A549 treated with RU486 at 1 μM for 4 hours (cell line): ENCODE data around the gene DEFB119. TPM values are rescaled to one million over a fixed set of nuclear protein-coding genes. Genes with fewer than 3 reads are reported as not detected.

ENCODE experiments used
- total RNA-seq: library from RNA; stranded (reverse); fragments of 200-300 nt; extraction: Qiagen RNA extraction; gene quantifications from 5 replicates; pipeline ENCODE4 v1.2.3, GENCODE V29; 2022; ENCODE audit warnings: low read depth

DEFB119 gene
- total RNA-seq, result not detected in 5 replicates

GRCh38 chr20:31390490-31390889, at the start of gene DEFB119:
Gene DEFB119, minus strand, starts transcription at chr20:31390590. Its CDS starts 107 bp downstream, at chr20:31390483.

GRCh38 chr20:31406115-31406514, 15.7 kb upstream of the DEFB119 start, which contains the start of gene DEFB121:
Gene DEFB121, minus strand, starts transcription at chr20:31406215. Its CDS starts 63 bp downstream, at chr20:31406152.

DNA sequence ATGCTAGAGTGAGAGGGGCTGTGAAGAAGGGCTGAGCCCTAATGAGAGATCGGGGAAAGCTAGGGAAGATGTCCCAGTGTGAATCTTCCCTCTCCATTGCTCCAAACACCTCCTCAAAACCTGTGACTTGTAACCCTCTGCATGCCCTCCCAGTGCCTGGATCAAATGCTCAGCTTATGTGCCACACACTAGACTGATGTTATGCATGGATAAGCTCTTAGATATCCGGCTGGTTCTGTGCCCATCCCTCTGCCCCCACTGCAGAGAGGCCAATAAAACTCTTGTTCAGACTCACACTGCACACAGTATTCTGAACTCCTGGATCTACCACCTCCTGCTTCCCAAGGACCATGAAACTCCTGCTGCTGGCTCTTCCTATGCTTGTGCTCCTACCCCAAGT, 22.1 kb downstream of the DEFB119 start, which contains the start of gene DEFB118:
DEFB118 (plus strand) TSS at position 301 of the 400 bp plus-strand sequence; CDS start at position 351, 50 bp downstream.

Other genes starting within 250 kb of the DEFB119 start
- not detected in 5 replicates for gene DEFB115, start 132.9 kb downstream of the DEFB119 start, total RNA-seq
- gene DEFB116, start 82.0 kb downstream of the DEFB119 start, total RNA-seq, result not detected in 5 replicates
- gene DEFB118, start 22.0 kb downstream of the DEFB119 start, total RNA-seq, result not detected in 5 replicates
- gene DEFB121, start 15.6 kb upstream of the DEFB119 start, total RNA-seq, result not detected in 5 replicates
- gene DEFB123, start 50.0 kb upstream of the DEFB119 start, total RNA-seq, result not detected in 5 replicates
- not detected in 5 replicates for gene DEFB124, start 84.5 kb upstream of the DEFB119 start, total RNA-seq
- 0.11 to 0.20 TPM (median 0.15 TPM) in 3 of 5 replicates, not detected in the others for gene REM1, start 84.7 kb upstream of the DEFB119 start, total RNA-seq
- 200 to 267 TPM (median 242 TPM) in 5 replicates for gene HM13, start 123.9 kb upstream of the DEFB119 start, total RNA-seq
- 204 to 340 TPM (median 288 TPM) in 5 replicates for gene ID1, start 214.7 kb upstream of the DEFB119 start, total RNA-seq
- gene COX4I2, start 247.3 kb upstream of the DEFB119 start, total RNA-seq, result not detected in 5 replicates